RWPE1 (cell line): ENCODE measurements around the gene UBB.

Source experiments
- CTCF ChIA-PET: fragments of 350-600 bp; sonication (Branson Sonifier 250); formaldehyde crosslinking; extraction: SDS; loops from one replicate; lab custom pipeline; 2021; lab: Yijun Ruan, JAX
- POLR2A ChIA-PET: fragments of 400-600 bp; formaldehyde crosslinking; extraction: SDS; loops from one replicate; lab custom pipeline; 2020; ENCODE audit warnings: antibody characterized with exemption; ENCODE audit not compliant: low non-redundant PET; lab: Yijun Ruan, JAX
- DNase-seq: peaks from one replicate; pipeline ENCODE4 v3.0.0; 2012; ENCODE audit warnings: low spot score
- H3K27ac ChIP-seq: fragments of 450-650 bp; 2 replicates; pipeline ENCODE4 v1.5.1; 2017
- TF ChIP-seq, protein P1 (sequence below): fragments of 450-650 bp; conservative IDR thresholded peaks from 2 replicates; pipeline ENCODE4 v1.5.1; 2017; ENCODE audit warnings: low read depth, mild to moderate bottlenecking

UBB gene

DNA sequence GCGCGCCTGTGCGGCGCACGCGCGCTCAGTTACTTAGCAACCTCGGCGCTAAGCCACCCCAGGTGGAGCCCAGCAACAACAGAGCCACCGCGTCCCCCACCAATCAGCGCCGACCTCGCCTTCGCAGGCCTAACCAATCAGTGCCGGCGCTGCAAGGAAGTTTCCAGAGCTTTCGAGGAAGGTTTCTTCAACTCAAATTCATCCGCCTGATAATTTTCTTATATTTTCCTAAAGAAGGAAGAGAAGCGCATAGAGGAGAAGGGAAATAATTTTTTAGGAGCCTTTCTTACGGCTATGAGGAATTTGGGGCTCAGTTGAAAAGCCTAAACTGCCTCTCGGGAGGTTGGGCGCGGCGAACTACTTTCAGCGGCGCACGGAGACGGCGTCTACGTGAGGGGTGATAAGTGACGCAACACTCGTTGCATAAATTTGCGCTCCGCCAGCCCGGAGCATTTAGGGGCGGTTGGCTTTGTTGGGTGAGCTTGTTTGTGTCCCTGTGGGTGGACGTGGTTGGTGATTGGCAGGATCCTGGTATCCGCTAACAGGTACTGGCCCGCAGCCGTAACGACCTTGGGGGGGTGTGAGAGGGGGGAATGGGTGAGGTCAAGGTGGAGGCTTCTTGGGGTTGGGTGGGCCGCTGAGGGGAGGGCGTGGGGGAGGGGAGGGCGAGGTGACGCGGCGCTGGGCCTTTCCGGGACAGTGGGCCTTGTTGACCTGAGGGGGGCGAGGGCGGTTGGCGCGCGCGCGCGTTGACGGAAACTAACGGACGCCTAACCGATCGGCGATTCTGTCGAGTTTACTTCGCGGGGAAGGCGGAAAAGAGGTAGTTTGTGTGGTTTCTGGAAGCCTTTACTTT is at the start of gene UBB:
Gene UBB (plus strand): TSS at position 452 of the 856 bp plus-strand sequence. CDS start 817 bp downstream, outside the sequence.
- H3K27ac ChIP-seq: peak within 1 kb of the TSS; percentile 92
- ChIA-PET CTCF (interaction anchor here (0.8 kb wide), 1 partner anchor 17 kb away, joined by 3 read pairs; no protein-coding TSS in a partner anchor), POLR2A (interaction anchor here (0.6 to 2.5 kb wide), 10 partner anchors 9 to 1326 kb away, joined by 3 to 13 read pairs (median 4); no protein-coding TSS in a partner anchor)
- DNase-seq: peak; percentile 94
- TF ChIP-seq, protein P1, sequence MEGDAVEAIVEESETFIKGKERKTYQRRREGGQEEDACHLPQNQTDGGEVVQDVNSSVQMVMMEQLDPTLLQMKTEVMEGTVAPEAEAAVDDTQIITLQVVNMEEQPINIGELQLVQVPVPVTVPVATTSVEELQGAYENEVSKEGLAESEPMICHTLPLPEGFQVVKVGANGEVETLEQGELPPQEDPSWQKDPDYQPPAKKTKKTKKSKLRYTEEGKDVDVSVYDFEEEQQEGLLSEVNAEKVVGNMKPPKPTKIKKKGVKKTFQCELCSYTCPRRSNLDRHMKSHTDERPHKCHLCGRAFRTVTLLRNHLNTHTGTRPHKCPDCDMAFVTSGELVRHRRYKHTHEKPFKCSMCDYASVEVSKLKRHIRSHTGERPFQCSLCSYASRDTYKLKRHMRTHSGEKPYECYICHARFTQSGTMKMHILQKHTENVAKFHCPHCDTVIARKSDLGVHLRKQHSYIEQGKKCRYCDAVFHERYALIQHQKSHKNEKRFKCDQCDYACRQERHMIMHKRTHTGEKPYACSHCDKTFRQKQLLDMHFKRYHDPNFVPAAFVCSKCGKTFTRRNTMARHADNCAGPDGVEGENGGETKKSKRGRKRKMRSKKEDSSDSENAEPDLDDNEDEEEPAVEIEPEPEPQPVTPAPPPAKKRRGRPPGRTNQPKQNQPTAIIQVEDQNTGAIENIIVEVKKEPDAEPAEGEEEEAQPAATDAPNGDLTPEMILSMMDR: no peak

DNA sequence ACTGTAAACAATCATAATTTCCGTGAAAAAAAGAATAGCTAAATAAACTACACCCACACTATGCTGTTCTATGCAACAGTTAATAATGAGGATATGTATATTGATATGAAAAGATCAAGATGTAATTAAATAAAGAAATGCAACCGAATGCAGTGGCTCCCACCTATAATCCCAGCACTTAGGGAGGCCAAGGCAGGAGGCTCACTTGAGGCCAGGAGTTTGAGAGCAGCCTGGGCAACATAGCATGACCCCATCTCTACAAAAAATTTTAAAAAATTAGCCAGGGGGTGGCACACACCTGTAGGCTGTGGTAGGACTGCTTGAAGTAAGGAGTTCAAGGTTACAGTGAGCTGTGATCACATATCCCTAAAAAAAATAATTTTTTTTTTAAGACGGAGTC is 42.5 kb upstream of the UBB start:
- H3K27ac ChIP-seq: no peak overlapping the region
- CTCF ChIA-PET: no interaction called here
- no peak for DNase-seq
- POLR2A ChIA-PET: no interaction called here
- TF ChIP-seq, protein P1: no peak

DNA sequence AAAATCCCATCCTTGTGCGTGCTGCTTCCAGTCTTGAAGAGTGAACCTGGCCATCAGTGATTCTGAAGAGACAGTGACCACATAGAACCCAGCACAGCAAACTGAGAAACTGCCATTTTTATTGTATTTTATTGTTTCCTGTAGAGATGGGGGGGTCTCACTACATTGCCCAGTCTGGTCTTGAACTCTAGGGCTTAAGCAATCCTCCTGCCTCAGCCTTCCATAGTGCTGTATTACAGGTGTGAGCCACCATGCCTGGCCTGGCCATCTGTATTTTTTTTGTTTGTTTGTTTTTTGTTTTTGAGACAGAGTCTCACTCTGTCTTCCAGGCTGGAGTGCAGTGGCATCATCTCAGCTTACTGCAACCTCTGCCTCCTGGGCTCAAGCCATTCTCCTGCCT is 41.5 kb upstream of the UBB start:
- CTCF ChIA-PET: no interaction called here
- H3K27ac ChIP-seq: no peak overlapping the region
- TF ChIP-seq, protein P1: no peak
- POLR2A ChIA-PET: no interaction called here
- no peak for DNase-seq

DNA sequence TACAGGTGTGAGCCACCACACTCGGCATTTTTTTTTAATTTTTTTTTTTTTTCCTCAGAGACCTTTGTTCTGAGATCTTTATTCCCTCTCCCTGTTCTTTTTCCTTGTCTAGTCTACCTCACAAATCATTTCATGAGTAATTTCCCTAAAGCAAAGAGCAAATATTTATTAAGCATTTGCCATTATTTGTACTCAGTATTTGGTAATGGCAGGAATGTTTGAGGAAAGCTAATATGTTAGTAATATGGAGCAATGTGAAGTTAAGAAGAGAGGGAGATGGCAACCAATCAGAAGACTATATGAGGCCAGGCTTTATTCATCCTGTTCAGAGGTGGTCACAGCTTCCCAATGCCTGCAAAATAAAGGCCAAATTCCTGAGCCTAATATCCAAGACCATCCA is 40.9 kb upstream of the UBB start:
- TF ChIP-seq, protein P1: no peak
- DNase-seq: no peak
- ChIA-PET POLR2A (no interaction called here), CTCF (interaction anchor here (0.6 kb wide), 2 partner anchors 249 to 863 kb away, joined by 3 read pairs; no protein-coding TSS in a partner anchor)
- no peak overlapping the region for H3K27ac ChIP-seq

DNA sequence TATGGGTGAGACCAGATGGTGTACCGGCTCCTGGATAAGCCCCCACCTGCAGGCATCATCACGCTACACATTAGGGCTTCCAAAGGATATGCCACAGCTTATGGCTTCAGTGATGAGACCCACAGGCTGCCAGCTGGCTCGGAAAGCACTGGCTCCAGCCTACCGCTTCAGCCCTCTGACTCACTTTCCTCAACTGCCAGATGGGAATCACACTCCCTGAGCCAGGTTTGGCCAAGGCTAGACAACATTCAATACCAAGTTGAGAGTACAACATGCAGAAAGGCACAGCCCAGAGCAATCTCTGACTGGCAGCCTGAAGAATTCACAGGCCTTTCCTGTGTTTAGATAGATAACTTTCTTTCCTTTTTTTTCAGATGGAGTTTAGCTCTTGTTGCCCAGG is 37.9 kb upstream of the UBB start:
- ChIA-PET POLR2A (no interaction called here), CTCF (interaction anchor here (0.5 to 1.7 kb wide), 3 partner anchors 15 to 38 kb away, joined by 3 to 5 read pairs (median 5); no protein-coding TSS in a partner anchor)
- TF ChIP-seq, protein P1: no peak
- H3K27ac ChIP-seq: no peak overlapping the region
- DNase-seq: no peak

DNA sequence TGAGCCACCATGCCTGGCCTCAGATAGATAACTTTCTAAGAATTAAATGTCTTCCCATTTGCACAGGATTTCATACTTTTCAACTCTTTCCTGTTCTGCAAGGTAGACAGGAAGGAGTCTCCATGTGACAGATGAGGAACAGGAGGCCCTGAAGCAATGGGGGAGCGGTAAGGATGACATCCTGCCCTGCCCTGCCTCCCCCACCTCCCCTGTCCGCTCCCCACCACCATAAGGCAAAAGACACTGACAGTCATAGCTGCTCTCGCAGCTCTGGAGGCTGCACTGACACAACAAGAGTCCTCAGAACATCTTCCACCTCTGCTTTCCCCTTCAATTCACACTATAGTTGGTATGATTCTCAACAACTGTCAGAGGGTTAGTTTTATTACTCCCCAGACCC is 37.3 kb upstream of the UBB start:
- TF ChIP-seq, protein P1: no peak
- H3K27ac ChIP-seq: no peak overlapping the region
- ChIA-PET CTCF (interaction anchor here (0.7 kb wide), 1 partner anchor 38 kb away, joined by 5 read pairs; no protein-coding TSS in a partner anchor), POLR2A (no interaction called here)
- no peak for DNase-seq
